Measurements from ENCODE around the gene WDFY4.

WDFY4 gene

GRCh38 chr10:48940958-48941357, 256.3 kb downstream of the WDFY4 start:
- no peak for DNase-seq (ENCODE audit: low read depth, low spot score)

GRCh38 chr10:48941427-48942075, 256.9 kb downstream of the WDFY4 start:
- no peak for DNase-seq (ENCODE audit: low read depth, low spot score)

- no peak for DNase-seq (ENCODE audit: low read depth, low spot score)
These were observed 258.4 kb downstream of the WDFY4 start for GRCh38 chr10:48943096-48943495.

GRCh38 chr10:48944171-48944570, 259.5 kb downstream of the WDFY4 start:
- DNase-seq (ENCODE audit: low read depth, low spot score) = no peak

GRCh38 chr10:48945441-48946130, 260.9 kb downstream of the WDFY4 start:
- DNase-seq (ENCODE audit: low read depth, low spot score) = no peak

GRCh38 chr10:48946332-48946731, 261.7 kb downstream of the WDFY4 start:
- DNase-seq (ENCODE audit: low read depth, low spot score) = no peak

- no peak for DNase-seq (ENCODE audit: low read depth, low spot score)
These were observed 262.3 kb downstream of the WDFY4 start for GRCh38 chr10:48946891-48947500.

GRCh38 chr10:48947690-48948469, 263.2 kb downstream of the WDFY4 start:
- no peak for DNase-seq (ENCODE audit: low read depth, low spot score)

- DNase-seq (ENCODE audit: low read depth, low spot score) = no peak
These were observed 263.9 kb downstream of the WDFY4 start for GRCh38 chr10:48948470-48949037.

DNA sequence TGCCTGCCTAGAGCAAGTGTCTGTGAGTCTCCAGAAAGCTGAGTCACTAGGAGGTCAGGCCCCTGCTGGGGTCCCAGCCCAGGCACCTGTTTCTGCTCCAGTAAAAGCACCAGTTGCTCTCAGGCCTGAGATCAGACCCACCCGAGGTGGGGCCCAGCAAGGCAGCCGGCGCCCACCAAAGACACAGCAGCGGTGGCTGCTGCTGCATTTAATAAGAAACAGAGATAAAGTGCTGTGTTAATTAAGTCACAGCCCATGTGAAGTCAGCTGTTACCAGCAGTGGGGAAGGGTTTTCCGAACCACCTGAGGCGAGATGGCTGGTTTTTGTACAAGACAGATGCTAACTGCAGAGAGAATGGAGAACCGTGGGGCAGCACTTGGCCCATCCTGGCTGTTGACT, 267.0 kb downstream of the WDFY4 start:
- no peak for DNase-seq (ENCODE audit: low read depth, low spot score)

- DNase-seq (ENCODE audit: low read depth, low spot score) = no peak
These were observed 272.9 kb downstream of the WDFY4 start for GRCh38 chr10:48957361-48958151.

DNA sequence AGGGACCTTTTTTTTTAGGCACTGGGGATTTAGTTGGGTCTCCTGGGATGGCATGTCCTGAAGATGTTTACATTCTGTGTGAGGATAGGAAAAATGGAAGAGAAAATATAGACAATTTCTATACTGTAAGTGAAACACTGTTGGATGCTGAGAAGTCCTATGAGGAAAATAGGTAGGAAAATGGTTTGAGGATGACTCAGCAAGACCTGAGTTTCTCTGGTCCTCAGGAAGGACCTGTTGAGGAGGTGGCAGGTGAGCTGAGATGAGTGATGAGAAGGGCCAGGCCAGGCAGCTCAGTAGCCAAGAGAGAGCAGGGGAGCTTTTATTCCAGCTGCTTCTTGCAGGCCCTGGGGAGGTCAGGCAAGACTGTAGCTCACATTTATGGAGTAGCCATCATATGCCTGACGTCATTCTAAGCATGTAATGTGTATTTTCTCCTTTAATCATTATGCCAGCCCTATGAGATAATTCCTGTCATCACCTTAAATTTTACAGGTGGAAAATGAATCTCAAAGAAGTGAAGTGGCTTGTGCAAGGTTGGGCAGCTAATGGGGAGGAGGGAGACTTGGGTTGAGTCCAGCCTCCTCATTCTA, 274.0 kb downstream of the WDFY4 start:
- no peak for DNase-seq (ENCODE audit: low read depth, low spot score)

DNA sequence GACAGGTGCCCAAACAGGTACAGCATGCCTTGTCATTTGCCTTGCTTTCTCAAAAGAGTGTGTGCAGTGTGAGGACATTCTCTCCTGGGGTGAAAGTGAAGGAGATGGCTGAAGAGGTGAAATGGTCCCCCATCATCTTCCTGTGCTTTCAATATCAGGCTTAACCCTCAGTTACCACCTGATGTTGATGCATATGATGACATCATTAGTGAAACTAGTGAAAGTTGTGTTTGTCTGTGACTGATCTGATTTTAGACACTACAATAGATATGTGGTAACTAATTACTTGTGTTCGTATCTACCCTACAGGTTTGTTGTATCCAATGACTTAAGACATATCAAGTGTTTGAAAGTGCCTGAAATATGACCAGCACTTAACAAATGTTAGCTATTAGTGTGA, 279.4 kb downstream of the WDFY4 start:
- DNase-seq (ENCODE audit: low read depth, low spot score) = no peak

GRCh38 chr10:48965460-48965859, 280.8 kb downstream of the WDFY4 start:
- no peak for DNase-seq (ENCODE audit: low read depth, low spot score)

- no peak for DNase-seq (ENCODE audit: low read depth, low spot score)
These were observed 283.4 kb downstream of the WDFY4 start for GRCh38 chr10:48968036-48968435.

DNA sequence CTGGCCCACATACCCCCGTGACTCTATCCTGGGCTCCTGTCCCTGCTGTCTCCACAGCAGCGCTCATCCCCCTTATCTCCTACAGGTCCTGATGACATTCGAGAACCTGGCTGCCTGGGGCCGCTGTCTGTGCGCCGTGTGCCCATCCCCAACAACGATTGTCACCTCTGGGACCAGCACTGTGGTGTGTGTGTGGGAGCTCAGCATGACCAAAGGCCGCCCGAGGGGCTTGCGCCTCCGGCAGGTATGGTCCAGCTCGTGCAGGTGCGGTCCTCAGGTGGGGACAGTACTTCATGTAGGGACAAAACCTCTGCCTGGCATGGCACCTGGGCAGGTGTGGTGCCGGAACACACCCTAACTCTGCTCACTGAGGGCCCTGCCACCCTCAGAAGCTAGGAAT, 285.4 kb downstream of the WDFY4 start:
- DNase-seq (ENCODE audit: low read depth, low spot score) = no peak

GRCh38 chr10:48970654-48971053, 286.0 kb downstream of the WDFY4 start:
- no peak for DNase-seq (ENCODE audit: low read depth, low spot score)

GRCh38 chr10:48973065-48973464, 288.4 kb downstream of the WDFY4 start:
- DNase-seq (ENCODE audit: low read depth, low spot score) = no peak

DNA sequence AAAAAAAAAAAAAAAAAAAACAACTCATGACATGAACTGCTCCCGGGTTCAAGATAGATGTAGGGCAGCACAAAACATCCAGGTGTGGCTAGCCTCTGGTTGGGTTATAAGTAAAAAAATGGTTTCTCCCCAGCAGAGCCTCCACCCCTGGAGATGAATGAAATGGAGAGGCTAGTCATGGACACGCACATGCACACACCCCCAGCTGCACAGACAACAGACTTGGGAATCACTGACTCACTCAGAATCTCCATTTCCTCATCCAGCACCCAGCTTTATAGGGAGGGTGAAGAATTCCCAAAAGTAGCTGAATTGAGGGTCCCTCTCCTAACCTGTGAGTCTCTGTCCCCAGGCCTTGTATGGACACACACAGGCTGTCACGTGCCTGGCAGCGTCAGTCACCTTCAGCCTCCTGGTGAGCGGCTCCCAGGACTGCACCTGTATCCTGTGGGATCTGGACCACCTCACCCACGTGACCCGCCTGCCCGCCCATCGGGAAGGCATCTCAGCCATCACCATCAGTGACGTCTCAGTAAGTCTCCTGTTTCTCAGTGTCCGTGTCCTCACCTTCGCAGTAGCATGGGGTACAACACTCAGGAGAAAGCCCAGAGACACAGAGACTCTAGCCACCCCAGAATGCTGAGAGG, 290.0 kb downstream of the WDFY4 start:
- DNase-seq (ENCODE audit: low read depth, low spot score) = no peak

- no peak for DNase-seq (ENCODE audit: low read depth, low spot score)
These were observed 291.5 kb downstream of the WDFY4 start for GRCh38 chr10:48976196-48976595.
